ENCODE measurements around the gene PTGER4. TPM values are rescaled to one million over a fixed set of nuclear protein-coding genes. Genes with fewer than 3 reads are reported as not detected.
"Not testable (repeated sequence)": the region's sequence is repeated elsewhere in the genome, so short reads cannot be mapped to it uniquely, and the experiment has no call there.

Gene PTGER4
- total RNA-seq, 2 experiments from 2014 or later = 51.4 to 53.8 TPM

- POLR2A ChIA-PET = interaction anchor here (1.4 kb wide), 1 partner anchor 250 kb away, joined by 4 read pairs; no protein-coding TSS in a partner anchor
- DNase-seq (no peak), ATAC-seq (ENCODE audit: low read depth) (peak; percentile 33)
- H3K4me1 Mint-ChIP-seq = peaks cover 70% of the 10 kb centered on the region
- peak overlapping the region; percentile 80 for H3K27ac Mint-ChIP-seq
- no peaks in the 10 kb centered on the region for H3K9me3 Mint-ChIP-seq
- peak overlapping the region; percentile 87 for H3K4me3 Mint-ChIP-seq
- peaks cover 78% of the 10 kb centered on the region for H3K36me3 Mint-ChIP-seq
- H3K27me3 Mint-ChIP-seq = no peaks in the 10 kb centered on the region
Observed at GRCh38 chr5:40687321-40687720, 7.6 kb downstream of the PTGER4 start.

DNA sequence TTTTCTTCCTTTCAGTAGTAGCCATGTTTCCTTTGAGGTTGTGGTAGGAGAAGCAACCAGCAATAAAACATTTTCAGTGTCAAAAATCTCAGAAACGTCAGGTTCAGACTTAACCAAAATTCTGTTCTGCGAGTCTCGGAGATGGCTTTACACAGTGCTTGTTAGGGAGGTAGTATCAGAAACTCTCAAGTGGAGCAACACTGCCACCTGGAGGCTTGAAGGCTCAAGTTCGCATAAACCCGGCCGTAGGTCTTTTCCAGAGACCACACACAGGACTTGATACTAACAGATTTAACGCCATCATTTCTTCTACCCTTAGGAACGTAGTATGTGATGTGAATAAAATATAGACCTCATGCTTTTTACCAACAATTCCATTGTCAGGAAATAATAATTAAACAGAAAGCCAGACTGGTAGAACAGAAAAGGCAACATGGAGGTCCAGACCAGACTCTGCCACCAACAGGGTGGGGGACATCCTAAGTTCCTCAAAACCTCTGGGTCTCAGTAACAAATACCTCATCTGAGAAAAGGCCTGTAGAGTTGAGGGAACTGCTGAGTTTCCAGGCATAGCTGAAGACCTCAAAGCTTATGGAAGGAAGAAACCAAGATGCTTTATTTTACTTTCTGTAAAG lies 8.5 kb downstream of the PTGER4 start:
- DNase-seq = peak; percentile 76
- POLR2A ChIA-PET = interaction anchor here (1.1 kb wide), 1 partner anchor 9 kb away, joined by 3 read pairs; the partner anchor contains the start of gene PTGER4
- Mint-ChIP-seq H3K27me3 (no peaks in the 10 kb centered on the region), H3K9me3 (no peaks in the 10 kb centered on the region), H3K27ac (peak overlapping the region; percentile 80), H3K4me1 (peaks cover 70% of the 10 kb centered on the region), H3K4me3 (peak overlapping the region; percentile 87), H3K36me3 (peaks cover 72% of the 10 kb centered on the region)
- peak; percentile 70 for ATAC-seq (ENCODE audit: low read depth)

GRCh38 chr5:40688996-40689395 lies 9.3 kb downstream of the PTGER4 start:
- peaks cover 69% of the 10 kb centered on the region for H3K36me3 Mint-ChIP-seq
- H3K27ac Mint-ChIP-seq = no peak overlapping the region
- H3K27me3 Mint-ChIP-seq = no peaks in the 10 kb centered on the region
- peaks cover 66% of the 10 kb centered on the region for H3K4me1 Mint-ChIP-seq
- ATAC-seq (ENCODE audit: low read depth) (no peak), DNase-seq (no peak)
- H3K4me3 Mint-ChIP-seq = peak overlapping the region; percentile 70
- no peaks in the 10 kb centered on the region for H3K9me3 Mint-ChIP-seq
- POLR2A ChIA-PET = interaction anchor here (1.1 kb wide), 1 partner anchor 9 kb away, joined by 3 read pairs; the partner anchor contains the start of gene PTGER4

- H3K27me3 Mint-ChIP-seq = no peaks in the 10 kb centered on the region
- H3K4me1 Mint-ChIP-seq = peaks cover 62% of the 10 kb centered on the region
- H3K27ac Mint-ChIP-seq = peak overlapping the region; percentile 70
- DNase-seq (no peak), ATAC-seq (ENCODE audit: low read depth) (peak; percentile 51)
- peaks cover 68% of the 10 kb centered on the region for H3K36me3 Mint-ChIP-seq
- H3K4me3 Mint-ChIP-seq = peak overlapping the region; percentile 70
- no peaks in the 10 kb centered on the region for H3K9me3 Mint-ChIP-seq
- POLR2A ChIA-PET = no interaction called here
Observed at GRCh38 chr5:40689438-40689837, 9.7 kb downstream of the PTGER4 start.

GRCh38 chr5:40690267-40690666 lies 10.6 kb downstream of the PTGER4 start:
- Mint-ChIP-seq H3K27me3 (no peaks in the 10 kb centered on the region), H3K36me3 (peaks cover 70% of the 10 kb centered on the region), H3K9me3 (no peaks in the 10 kb centered on the region), H3K27ac (peak overlapping the region; percentile 48), H3K4me3 (peak overlapping the region; percentile 12), H3K4me1 (peaks cover 58% of the 10 kb centered on the region)
- no peak for ATAC-seq (ENCODE audit: low read depth)
- POLR2A ChIA-PET = no interaction called here
- no peak for DNase-seq

GRCh38 chr5:40691894-40692293 lies 12.2 kb downstream of the PTGER4 start:
- Mint-ChIP-seq H3K27ac (no peak overlapping the region), H3K4me1 (peaks cover 45% of the 10 kb centered on the region), H3K27me3 (no peaks in the 10 kb centered on the region), H3K9me3 (no peaks in the 10 kb centered on the region), H3K4me3 (no peak overlapping the region), H3K36me3 (peaks cover 66% of the 10 kb centered on the region)
- no peak for DNase-seq
- no peak for ATAC-seq (ENCODE audit: low read depth)
- POLR2A ChIA-PET = interaction anchor here (1.0 kb wide), 1 partner anchor 306 kb away, joined by 3 read pairs; no protein-coding TSS in a partner anchor

DNA sequence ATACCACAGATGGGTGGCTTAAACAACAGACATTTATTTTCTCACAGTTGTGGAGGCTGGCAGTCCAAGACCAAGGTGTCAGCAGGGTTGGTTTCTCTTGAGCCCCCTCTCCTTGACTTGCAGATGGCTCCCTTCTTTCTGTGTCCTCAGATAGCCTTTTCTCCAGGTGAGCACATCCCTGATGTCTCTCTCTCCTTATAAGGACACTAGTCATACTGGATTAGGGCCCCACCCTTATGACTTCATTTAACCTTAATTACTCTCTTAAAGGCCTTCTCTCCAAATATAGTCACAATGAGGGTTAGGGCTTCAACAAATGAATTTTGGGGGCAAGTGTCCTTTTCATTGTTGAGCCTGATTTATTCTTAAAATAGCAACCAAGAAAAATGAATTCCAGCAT lies 14.7 kb downstream of the PTGER4 start:
- H3K4me3 Mint-ChIP-seq = no peak overlapping the region
- no peaks in the 10 kb centered on the region for H3K27me3 Mint-ChIP-seq
- DNase-seq = no peak
- H3K9me3 Mint-ChIP-seq = no peaks in the 10 kb centered on the region
- H3K27ac Mint-ChIP-seq = no peak overlapping the region
- peaks cover 21% of the 10 kb centered on the region for H3K4me1 Mint-ChIP-seq
- ATAC-seq (ENCODE audit: low read depth) = no peak
- peaks cover 60% of the 10 kb centered on the region for H3K36me3 Mint-ChIP-seq
- POLR2A ChIA-PET = no interaction called here

GRCh38 chr5:40700116-40700782 lies 20.5 kb downstream of the PTGER4 start:
- peaks cover 2% of the 10 kb centered on the region for H3K4me1 Mint-ChIP-seq
- DNase-seq = no peak
- H3K27me3 Mint-ChIP-seq = no peaks in the 10 kb centered on the region
- no peak for ATAC-seq (ENCODE audit: low read depth)
- peaks cover 62% of the 10 kb centered on the region for H3K36me3 Mint-ChIP-seq
- H3K27ac Mint-ChIP-seq = no peak overlapping the region
- H3K4me3 Mint-ChIP-seq = no peak overlapping the region
- H3K9me3 Mint-ChIP-seq = peaks cover 24% of the 10 kb centered on the region
- POLR2A ChIA-PET = no interaction called here

DNA sequence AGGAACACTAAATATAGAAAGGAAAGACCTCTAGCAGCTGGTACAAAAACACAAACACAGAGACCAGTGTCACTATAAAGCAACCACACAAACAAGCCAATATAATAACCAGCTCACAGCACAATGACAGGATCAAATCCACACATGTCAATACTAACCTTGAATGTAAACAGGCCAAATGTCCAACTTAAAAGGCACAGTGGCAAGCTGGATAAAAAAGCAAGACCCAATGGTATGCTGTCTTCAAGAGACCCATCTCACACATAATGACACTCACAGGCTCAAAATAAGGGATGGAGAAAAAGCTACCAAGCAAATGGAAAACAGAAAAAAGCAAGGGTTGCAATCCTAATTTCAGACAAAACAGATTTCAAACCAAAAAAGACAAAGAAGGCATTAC lies 22.3 kb downstream of the PTGER4 start:
- POLR2A ChIA-PET; H3K27me3 Mint-ChIP-seq; DNase-seq; H3K4me3 Mint-ChIP-seq; H3K27ac Mint-ChIP-seq; ATAC-seq (ENCODE audit: low read depth); H3K4me1 Mint-ChIP-seq: not testable (repeated sequence)
- Mint-ChIP-seq H3K9me3 (peaks cover 28% of the 10 kb centered on the region), H3K36me3 (peaks cover 59% of the 10 kb centered on the region)

- H3K4me1 Mint-ChIP-seq; H3K27me3 Mint-ChIP-seq; ATAC-seq (ENCODE audit: low read depth); H3K27ac Mint-ChIP-seq; POLR2A ChIA-PET; H3K4me3 Mint-ChIP-seq; DNase-seq: not testable (repeated sequence)
- H3K9me3 Mint-ChIP-seq = peaks cover 34% of the 10 kb centered on the region
- peaks cover 69% of the 10 kb centered on the region for H3K36me3 Mint-ChIP-seq
Observed at GRCh38 chr5:40705484-40705883, 25.8 kb downstream of the PTGER4 start.

DNA sequence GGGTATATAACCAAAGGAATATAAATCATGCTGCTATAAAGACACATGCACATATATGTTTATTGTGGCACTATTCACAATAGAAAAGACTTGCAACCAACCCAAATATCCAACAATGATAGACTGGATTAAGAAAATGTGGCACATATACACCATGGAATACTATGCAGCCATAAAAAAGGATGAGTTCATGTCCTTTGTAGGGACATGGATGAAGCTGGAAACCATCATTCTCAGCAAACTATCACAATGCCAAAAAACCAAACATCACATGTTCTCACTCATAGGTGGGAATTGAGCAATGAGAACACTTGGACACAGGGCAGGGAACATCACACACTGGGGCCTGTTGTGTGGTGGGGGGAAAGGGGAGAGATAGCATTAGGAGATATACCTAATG lies 30.9 kb downstream of the PTGER4 start:
- H3K36me3 Mint-ChIP-seq = peaks cover 31% of the 10 kb centered on the region
- ATAC-seq (ENCODE audit: low read depth); H3K4me1 Mint-ChIP-seq: not testable (repeated sequence)

DNA sequence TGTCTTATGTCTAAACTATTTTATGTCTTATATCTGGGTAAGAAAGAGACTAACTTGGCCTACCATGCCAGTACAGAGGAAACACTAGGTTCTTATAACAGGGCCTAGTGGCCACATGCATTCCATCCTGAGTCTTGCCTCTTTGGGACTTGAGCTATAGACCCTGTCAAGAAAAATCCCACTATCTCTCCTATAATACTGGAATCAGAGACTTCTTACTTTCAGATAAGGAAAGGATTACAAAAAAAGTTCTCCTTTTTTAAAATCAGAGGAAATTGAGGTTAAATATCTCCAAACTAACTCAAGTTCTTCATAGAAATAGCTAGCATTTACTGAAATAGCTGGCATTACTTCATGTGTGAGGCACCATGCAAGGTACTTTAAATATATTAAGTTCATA lies 34.3 kb downstream of the PTGER4 start:
- Mint-ChIP-seq H3K27ac (no peak overlapping the region), H3K27me3 (no peaks in the 10 kb centered on the region), H3K9me3 (peaks cover 6% of the 10 kb centered on the region), H3K36me3 (peaks cover 19% of the 10 kb centered on the region), H3K4me1 (peaks cover 2% of the 10 kb centered on the region), H3K4me3 (no peak overlapping the region)
- POLR2A ChIA-PET = no interaction called here
- DNase-seq (no peak), ATAC-seq (ENCODE audit: low read depth) (no peak)

More for the DNA sequence above, 30.9 kb downstream of the PTGER4 start:
- H3K27me3 Mint-ChIP-seq, H3K4me3 Mint-ChIP-seq, DNase-seq, POLR2A ChIA-PET, H3K27ac Mint-ChIP-seq, H3K9me3 Mint-ChIP-seq: not testable (repeated sequence)

DNA sequence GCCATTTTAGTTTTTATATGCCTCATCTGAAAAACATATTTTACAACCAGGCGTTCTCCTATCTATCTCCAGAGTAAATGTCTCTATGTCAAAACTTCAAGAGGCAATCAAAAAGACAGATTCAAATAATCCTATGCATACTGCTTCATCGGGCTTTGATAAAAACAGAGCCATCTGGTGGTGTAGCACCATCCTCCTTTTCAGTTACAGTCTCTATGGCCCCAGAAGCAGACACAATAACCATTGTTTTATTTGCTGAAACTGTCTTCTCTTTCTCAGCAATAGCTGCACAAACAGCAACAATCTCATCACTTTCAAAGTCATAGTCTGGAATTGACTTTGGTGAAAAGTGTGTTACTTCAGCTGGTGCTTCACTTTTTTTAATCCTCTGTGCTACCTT lies 36.3 kb downstream of the PTGER4 start:
- no peak for DNase-seq
- Mint-ChIP-seq H3K4me1 (peaks cover 2% of the 10 kb centered on the region), H3K27ac (no peak overlapping the region), H3K27me3 (no peaks in the 10 kb centered on the region), H3K36me3 (peaks cover 16% of the 10 kb centered on the region), H3K9me3 (peaks cover under 1% of the 10 kb centered on the region), H3K4me3 (no peak overlapping the region)
- POLR2A ChIA-PET = no interaction called here
- ATAC-seq (ENCODE audit: low read depth) = no peak

GRCh38 chr5:40716590-40716989 lies 36.9 kb downstream of the PTGER4 start:
- POLR2A ChIA-PET = no interaction called here
- peaks cover 7% of the 10 kb centered on the region for H3K9me3 Mint-ChIP-seq
- no peaks in the 10 kb centered on the region for H3K27me3 Mint-ChIP-seq
- ATAC-seq (ENCODE audit: low read depth) (no peak), DNase-seq (no peak)
- peaks cover 21% of the 10 kb centered on the region for H3K36me3 Mint-ChIP-seq
- no peak overlapping the region for H3K27ac Mint-ChIP-seq
- H3K4me3 Mint-ChIP-seq = no peak overlapping the region
- peaks cover 2% of the 10 kb centered on the region for H3K4me1 Mint-ChIP-seq

Measured in activated naive CD8-positive, alpha-beta T cell treated with anti-CD3 and anti-CD28 coated beads, Interleukin-2, amount 10 ng/mL, durations not matched to agents 7 days and 5 days (primary cell).